GM12873 (cell line): ENCODE measurements around the gene FBXO46.

Experiments
- TF ChIP-seq, protein P1 (sequence below): IDR thresholded peaks from 2 replicates; pipeline ENCODE4 v1.5.1; 2012; ENCODE audit warnings: low read depth, mild to moderate bottlenecking, moderate library complexity, low read length, control low read depth; ENCODE audit not compliant: insufficient read depth; ENCODE audit errors: missing control alignments

Gene FBXO46

DNA sequence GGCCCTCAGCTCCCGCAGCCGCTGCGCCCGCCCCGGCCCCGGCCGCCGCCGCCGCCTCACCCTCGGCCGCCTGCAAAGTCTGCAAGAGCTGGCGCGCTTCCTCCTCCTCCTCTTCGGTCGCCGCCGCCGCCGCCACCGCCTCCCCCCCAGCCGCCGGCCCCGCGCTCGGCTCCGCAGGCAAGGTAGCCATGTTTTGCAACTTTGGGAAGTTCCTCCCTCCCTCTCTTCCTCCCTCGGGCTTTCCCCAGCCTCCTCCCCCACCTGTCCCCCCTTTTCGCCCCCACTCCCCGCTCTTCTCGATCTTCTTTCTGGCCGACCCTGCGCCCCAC, 37.9 kb upstream of the FBXO46 start:
- TF ChIP-seq, protein P1, sequence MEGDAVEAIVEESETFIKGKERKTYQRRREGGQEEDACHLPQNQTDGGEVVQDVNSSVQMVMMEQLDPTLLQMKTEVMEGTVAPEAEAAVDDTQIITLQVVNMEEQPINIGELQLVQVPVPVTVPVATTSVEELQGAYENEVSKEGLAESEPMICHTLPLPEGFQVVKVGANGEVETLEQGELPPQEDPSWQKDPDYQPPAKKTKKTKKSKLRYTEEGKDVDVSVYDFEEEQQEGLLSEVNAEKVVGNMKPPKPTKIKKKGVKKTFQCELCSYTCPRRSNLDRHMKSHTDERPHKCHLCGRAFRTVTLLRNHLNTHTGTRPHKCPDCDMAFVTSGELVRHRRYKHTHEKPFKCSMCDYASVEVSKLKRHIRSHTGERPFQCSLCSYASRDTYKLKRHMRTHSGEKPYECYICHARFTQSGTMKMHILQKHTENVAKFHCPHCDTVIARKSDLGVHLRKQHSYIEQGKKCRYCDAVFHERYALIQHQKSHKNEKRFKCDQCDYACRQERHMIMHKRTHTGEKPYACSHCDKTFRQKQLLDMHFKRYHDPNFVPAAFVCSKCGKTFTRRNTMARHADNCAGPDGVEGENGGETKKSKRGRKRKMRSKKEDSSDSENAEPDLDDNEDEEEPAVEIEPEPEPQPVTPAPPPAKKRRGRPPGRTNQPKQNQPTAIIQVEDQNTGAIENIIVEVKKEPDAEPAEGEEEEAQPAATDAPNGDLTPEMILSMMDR = no peak

GRCh38 chr19:45767881-45768654, 37.4 kb upstream of the FBXO46 start:
- TF ChIP-seq, protein P1 = no peak

DNA sequence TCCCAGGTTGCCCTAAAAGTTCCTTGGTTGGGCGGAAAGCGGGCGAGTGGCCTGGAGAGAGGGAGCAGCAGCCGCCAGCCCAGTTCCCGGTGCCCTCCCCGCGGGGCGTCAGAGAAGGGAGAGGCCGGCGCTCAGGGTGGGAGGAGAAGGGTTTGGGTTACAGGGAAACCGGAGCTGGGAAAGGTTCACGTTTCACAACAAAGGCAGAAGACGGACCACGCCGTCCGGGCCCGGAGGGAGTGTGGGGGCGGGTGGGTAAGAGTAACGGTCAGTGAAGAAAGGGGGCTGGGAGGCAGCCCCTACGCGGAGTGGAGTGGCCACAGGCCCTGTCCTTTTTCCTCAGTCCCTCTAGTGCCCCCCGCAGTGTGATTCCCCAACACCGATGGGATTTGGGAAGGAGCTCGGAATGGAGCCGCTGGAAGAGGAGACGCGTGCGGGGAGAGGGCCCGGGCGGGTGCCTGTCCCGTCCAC, 36.7 kb upstream of the FBXO46 start:
- TF ChIP-seq, protein P1 = no peak

GRCh38 chr19:45766869-45767346, 36.2 kb upstream of the FBXO46 start:
- TF ChIP-seq, protein P1 = no peak

- TF ChIP-seq, protein P1 = no peak
Observed at GRCh38 chr19:45766296-45766868, 35.7 kb upstream of the FBXO46 start.

- TF ChIP-seq, protein P1 = no peak
Observed at GRCh38 chr19:45765702-45766295, 35.1 kb upstream of the FBXO46 start.

GRCh38 chr19:45764945-45765701, 34.4 kb upstream of the FBXO46 start:
- TF ChIP-seq, protein P1 = no peak
